K562 (cell line): ENCODE measurements around the gene SHISAL2A. TPM values are rescaled to one million over a fixed set of nuclear protein-coding genes. Genes with fewer than 3 reads are reported as not detected.

Source experiments
- ATAC-seq: fragments of 200-7000 bp; cut with Tn5 transposase; 3 replicates; pipeline ENCODE4 v1.9.1; 2020; ENCODE audit warnings: moderate library complexity
- BruUV-seq: library from RNA; stranded (reverse); fragments of 400-500 nt; replicated peaks from 2 replicates; lab custom pipeline; 2021; lab: Mats Ljungman, UMichigan
- CTCF ChIA-PET: fragments of 300-600 bp; formaldehyde crosslinking; extraction: SDS; loops from one replicate; lab custom pipeline; 2021; ENCODE audit warnings: low intra/inter-chr PET ratio; lab: Yijun Ruan, JAX
- POLR2A ChIA-PET: fragments of 300-600, 350-650 bp; sonication (Branson Sonifier 250); formaldehyde crosslinking; extraction: SDS; loops from one replicate; lab custom pipeline; 2021; ENCODE audit warnings: antibody characterized with exemption, inconsistent platforms; lab: Yijun Ruan, JAX
- DNase-seq, 4 experiments: peaks; one replicate each; pipeline versions ENCODE4 v3.0.0 to v3.0.0-alpha.2; 2011 to 2018; ENCODE audit warnings: low spot score in 3 of 4, mixed read lengths in 3 of 4; ENCODE audit errors: extremely low read depth in 1 of 4
- FAIRE-seq: peaks from 2 replicates; lab custom pipeline; 2011; peaks lifted over from hg19 to GRCh38; lab: Jason Lieb, UNC
- H2AFZ ChIP-seq: 2 replicates; pipeline ENCODE4 v1.6.0; 2011; ENCODE audit warnings: low read depth, low read length, control low read depth, inconsistent platforms
- H3K27ac ChIP-seq: fragments of 200-600 bp; 3 replicates; pipeline ENCODE4 v1.8.0; 2011; ENCODE audit warnings: low read depth, mild to moderate bottlenecking, control low read depth, inconsistent platforms, low read length, moderate library complexity, mixed read lengths; ENCODE audit errors: extremely low read depth
- H3K27me3 ChIP-seq, 2 experiments: fragments of 300-600 bp in 1 of 2; 2 replicates in 1 of 2; 3 replicates in 1 of 2; pipeline versions ENCODE4 v1.6.0 to v1.8.0; 2011; ENCODE audit warnings: inconsistent platforms in 2 of 2, low read length in 2 of 2, mild to moderate bottlenecking in 1 of 2, mixed read lengths in 1 of 2, moderate library complexity in 1 of 2; ENCODE audit not compliant: control insufficient read depth in 2 of 2, insufficient read depth in 2 of 2
- H3K36me3 ChIP-seq: fragments of 300-600 bp; 3 replicates; pipeline ENCODE4 v1.8.0; 2011; ENCODE audit warnings: mild to moderate bottlenecking, low read length, inconsistent platforms; ENCODE audit not compliant: control insufficient read depth, insufficient read depth
- H3K4me1 ChIP-seq, 2 experiments: fragments of 200-600 bp in 1 of 2; replicated peaks in 1 of 2; 2 replicates in 1 of 2; 3 replicates in 1 of 2; pipeline versions ENCODE4 v1.5.1 to v1.8.0; 2011; ENCODE audit warnings: inconsistent platforms in 2 of 2, low read length in 2 of 2, mild to moderate bottlenecking in 1 of 2, mixed read lengths in 1 of 2, moderate library complexity in 1 of 2; ENCODE audit not compliant: control insufficient read depth in 2 of 2, insufficient read depth in 2 of 2
- H3K4me2 ChIP-seq: 2 replicates; pipeline ENCODE4 v1.6.1; 2011; ENCODE audit warnings: low read length, control low read depth, inconsistent platforms, mixed read lengths; ENCODE audit not compliant: insufficient read depth
- H3K4me3 ChIP-seq: fragments of 200-600 bp; sonication (generic), shearing (Covaris generic); 2 replicates; pipeline ENCODE4 v1.5.1; 2016; ENCODE audit warnings: control low read depth, inconsistent platforms
- H3K79me2 ChIP-seq: fragments of 200-600 bp; 3 replicates; pipeline ENCODE4 v1.8.0; 2011; ENCODE audit warnings: low read length, inconsistent platforms; ENCODE audit not compliant: control insufficient read depth, insufficient read depth
- H3K9ac ChIP-seq, 2 experiments: 2 replicates each; pipeline versions ENCODE4 v1.6.0 to v1.6.1; 2011; ENCODE audit warnings: low read depth in 2 of 2, low read length in 2 of 2, control low read depth in 1 of 2, inconsistent platforms in 1 of 2, mild to moderate bottlenecking in 1 of 2, mixed read lengths in 1 of 2; ENCODE audit not compliant: insufficient read depth in 1 of 2
- H3K9me1 ChIP-seq: one replicate; pipeline ENCODE4 v1.6.0; 2011; ENCODE audit warnings: inconsistent platforms, mild to moderate bottlenecking, low read length, moderate library complexity; ENCODE audit not compliant: control insufficient read depth, insufficient read depth
- H3K9me3 ChIP-seq: replicated peaks from 2 replicates; pipeline ENCODE4 v1.5.1; 2011; ENCODE audit warnings: low read depth, low read length, inconsistent platforms; ENCODE audit not compliant: control insufficient read depth, insufficient read depth
- H4K20me1 ChIP-seq: replicated peaks from 2 replicates; pipeline ENCODE4 v1.6.1; 2011; ENCODE audit warnings: low read length, inconsistent platforms, mixed read lengths; ENCODE audit not compliant: control insufficient read depth, insufficient read depth
- C11orf30 ChIP-seq: fragments of 450-650 bp; IDR thresholded peaks from 2 replicates; pipeline ENCODE4 v1.6.1; 2016; ENCODE audit warnings: low read depth, mild to moderate bottlenecking
- DPF2 ChIP-seq: fragments of 450-650 bp; IDR thresholded peaks from 2 replicates; pipeline ENCODE4 v1.6.1; 2016
- EGR1 ChIP-seq: fragments of 450-650 bp; conservative IDR thresholded peaks from 2 replicates; pipeline ENCODE4 v1.6.1; 2017; ENCODE audit warnings: mild to moderate bottlenecking
- FOS ChIP-seq: IDR thresholded peaks from 3 replicates; pipeline ENCODE4 v1.6.1; 2011; ENCODE audit not compliant: insufficient read length; ENCODE audit errors: extremely low read depth
- FOXA3 ChIP-seq, 2 experiments: fragments of 450-650 bp in 1 of 2; sonication (generic) in 1 of 2; formaldehyde crosslinking; IDR thresholded peaks in 1 of 2; conservative IDR thresholded peaks in 1 of 2; 2 replicates each; pipeline versions ENCODE4 v1.4.0 to v1.8.0; 2020 to 2022; ENCODE audit warnings: mild to moderate bottlenecking in 2 of 2, missing genetic modification reagents in 1 of 2
- HDAC6 ChIP-seq: IDR thresholded peaks from 2 replicates; pipeline ENCODE4 v1.6.1; 2012; ENCODE audit warnings: low read depth, mild to moderate bottlenecking, control low read depth, inconsistent platforms, low read length, moderate library complexity
- HLTF ChIP-seq: fragments of 450-650 bp; IDR thresholded peaks from 2 replicates; pipeline ENCODE4 v1.6.1; 2016
- HNRNPLL ChIP-seq: fragments of 200-400 bp; formaldehyde crosslinking; IDR thresholded peaks from 2 replicates; pipeline ENCODE4 v1.6.1; 2017; ENCODE audit warnings: low read length, low read depth, mild to moderate bottlenecking; ENCODE audit not compliant: poor library complexity, severe bottlenecking
- KAT8 ChIP-seq: fragments of 450-650 bp; IDR thresholded peaks from 2 replicates; pipeline ENCODE4 v1.6.1; 2016; ENCODE audit warnings: low read depth, mild to moderate bottlenecking
- KLF6 ChIP-seq: fragments of 250-450 bp; sonication (Bioruptor Pico); IDR thresholded peaks from 2 replicates; pipeline ENCODE4 v1.4.0; 2020; ENCODE audit warnings: mild to moderate bottlenecking, moderate library complexity, borderline replicate concordance
- MAFF ChIP-seq: IDR thresholded peaks from 2 replicates; pipeline ENCODE4 v1.6.1; 2012; ENCODE audit warnings: low read length, improper control_type of control experiment
- MAFG ChIP-seq: fragments of 450-650 bp; conservative IDR thresholded peaks from 2 replicates; pipeline ENCODE4 v1.6.1; 2016; ENCODE audit warnings: missing genetic modification characterization, missing compliant biosample characterization
- MAFK ChIP-seq: IDR thresholded peaks from 2 replicates; pipeline ENCODE4 v1.6.1; 2011; ENCODE audit warnings: low read length, improper control_type of control experiment
- MTA1 ChIP-seq: fragments of 450-650 bp; IDR thresholded peaks from 2 replicates; pipeline ENCODE4 v1.6.1; 2017; ENCODE audit warnings: borderline replicate concordance
- NELFE ChIP-seq: IDR thresholded peaks from 2 replicates; pipeline ENCODE4 v1.6.1; 2011; ENCODE audit warnings: mild to moderate bottlenecking; ENCODE audit not compliant: insufficient read depth, insufficient read length
- POLR2AphosphoS2 ChIP-seq: IDR thresholded peaks from 2 replicates; pipeline ENCODE4 v1.6.1; 2012; ENCODE audit warnings: low read length, improper control_type of control experiment
- POLR2G ChIP-seq: fragments of 200-400 bp; formaldehyde crosslinking; IDR thresholded peaks from 2 replicates; pipeline ENCODE4 v1.6.1; 2017; ENCODE audit warnings: low read depth, mild to moderate bottlenecking, antibody characterized with exemption, low read length, moderate library complexity
- RAD21 ChIP-seq, 2 experiments: fragments of 250-450 bp in 1 of 2; fragments of 450-650 bp in 1 of 2; sonication (Bioruptor Pico) in 1 of 2; formaldehyde crosslinking in 1 of 2; IDR thresholded peaks in 1 of 2; conservative IDR thresholded peaks in 1 of 2; 2 replicates each; pipeline versions ENCODE4 v1.4.0 to v1.8.0; 2020 to 2022; ENCODE audit warnings: mild to moderate bottlenecking in 2 of 2, moderate library complexity in 1 of 2
- TCF7 ChIP-seq: sonication (generic); IDR thresholded peaks from 2 replicates; pipeline ENCODE4 v1.6.1; 2016; ENCODE audit warnings: antibody characterized with exemption, borderline replicate concordance
- TGIF2 ChIP-seq: sonication (generic); formaldehyde crosslinking; IDR thresholded peaks from 2 replicates; pipeline ENCODE4 v1.8.1; 2022; ENCODE audit warnings: mild to moderate bottlenecking, missing genetic modification reagents, moderate library complexity
- YBX1 ChIP-seq: fragments of 450-650 bp; IDR thresholded peaks from 2 replicates; pipeline ENCODE4 v1.7.1; 2016; ENCODE audit warnings: mild to moderate bottlenecking
- ZNF274 ChIP-seq: IDR thresholded peaks from 2 replicates; pipeline ENCODE4 v1.6.1; 2011; ENCODE audit warnings: low read depth, mild to moderate bottlenecking, low read length, moderate library complexity, borderline replicate concordance
- ZNF316 ChIP-seq: fragments of 450-650 bp; IDR thresholded peaks from 2 replicates; pipeline ENCODE4 v1.6.1; 2016
- ZNF75A ChIP-seq: fragments of 450-650 bp; formaldehyde crosslinking; IDR thresholded peaks from 2 replicates; pipeline ENCODE4 v1.4.0; 2020; ENCODE audit warnings: mild to moderate bottlenecking
- ZNF766 ChIP-seq: fragments of 200-800 bp; sonication (Bioruptor generic); conservative IDR thresholded peaks from 2 replicates; pipeline ENCODE4 v1.6.1; 2016; ENCODE audit warnings: missing genetic modification characterization, missing compliant biosample characterization
- WGBS: fragments of 100-300 bp; shearing (Covaris generic); methylation state at CpG from one replicate; pipeline ENCODE4 v1.1.6; 2016; ENCODE audit warnings: low coverage, mixed read lengths; ENCODE audit not compliant: insufficient coverage; ENCODE audit errors: missing lambda C conversion rate; 5-methylcytosine and 5-hydroxymethylcytosine counted together
- in situ Hi-C: fragments of 300-500 bp; cut with MboI; formaldehyde crosslinking; loops from 4 replicates; pipeline ENCODE4 v1.15.0; 2018; ENCODE audit warnings: inconsistent platforms, mixed read lengths
- intact Hi-C: fragments of 100-400 bp; cut with micrococcal nuclease; formaldehyde crosslinking; loops from 2 replicates; pipeline ENCODE4 v1.14.2; 2022
- polyA plus RNA-seq, 8 experiments: library from polyadenylated mRNA; depleted of rRNA in 4 of 8; stranded (reverse) in 5 of 8; unstranded in 3 of 8; fragments of >200 nt; fragmentation: Nextera tagmentation in 2 of 8; fragmentation: Illumina TruSeq in 1 of 8; extraction: Ambion mirVana in 2 of 8; extraction: Trizol in 1 of 8; gene quantifications; 2 replicates each; pipeline versions ENCODE4 v1.2.1 to v1.2.3, GENCODE V29; 2011 to 2014; ENCODE audit warnings: inconsistent platforms in 1 of 8, missing spikeins in 1 of 8
- total RNA-seq, 7 experiments: library from RNA; depleted of rRNA in 6 of 7; stranded (reverse); fragments of >200 nt in 6 of 7; fragmentation: Illumina TruSeq in 2 of 7; extraction: Trizol in 2 of 7; gene quantifications; 2 replicates each; pipeline versions ENCODE4 v1.2.1 to v1.2.3, GENCODE V29; 2011 to 2021; ENCODE audit warnings: low replicate concordance in 1 of 7
- TF ChIP-seq, protein P1 (sequence below): fragments of 450-650 bp; IDR thresholded peaks from 2 replicates; pipeline ENCODE4 v1.6.1; 2016

SHISAL2A gene
- total and polyA plus RNA-seq, 9 of the 15 experiments (the other 6 are each of a cell fraction or from before 2014, with no cell fraction given), result 0.11 TPM; not detected in 8

DNA sequence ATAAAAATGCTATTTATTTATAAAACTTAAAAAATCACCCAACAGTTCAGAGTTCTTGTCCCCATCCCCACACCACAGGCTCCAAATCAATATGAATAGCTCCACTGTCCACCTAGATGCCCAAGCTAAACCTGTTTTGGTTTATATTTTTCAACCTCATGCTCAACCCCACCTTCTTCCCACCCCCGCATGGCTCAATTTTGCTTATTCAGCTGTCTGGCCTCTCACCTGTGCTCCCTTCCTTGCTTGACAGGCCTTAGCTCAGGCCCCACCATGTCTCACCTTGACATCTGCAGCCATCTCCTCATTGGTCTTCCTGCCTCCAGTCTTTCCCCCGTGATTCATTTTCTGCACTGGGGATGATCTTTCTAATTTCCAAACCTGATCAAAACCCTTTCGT is 47.4 kb downstream of the SHISAL2A start:
- BruUV-seq, result no TSS peak
- Histone ChIP-seq H3K4me1 (peaks cover 0 to 7% of the 10 kb centered on the region in 2 experiments; a peak in 3 of 5 replicates), H3K79me2 (no peaks in the 10 kb centered on the region), H3K4me2 (no peak overlapping the region), H4K20me1 (no peaks in the 10 kb centered on the region), H3K36me3 (peaks cover 12% of the 10 kb centered on the region), H2AFZ (no peak overlapping the region), H3K9ac (no peak overlapping the region), H3K4me3 (no peak overlapping the region), H3K27ac (no peak overlapping the region), H3K9me3 (no peaks in the 10 kb centered on the region), H3K9me1 (no peaks in the 10 kb centered on the region), H3K27me3 (no peaks in the 10 kb centered on the region; a peak in 1 of 5 replicates)
- WGBS, result 50% methylated on average over 3 of the region's 3 CpGs
- no peak for DNase-seq
- 0 out of 3 replicates have a peak, but pooled peaks have one; percentile 8 for ATAC-seq
- in situ Hi-C loops, result loop anchor here (10.0 to 25.0 kb wide), 2 partner anchors 276 to 543 kb away; partner anchors contain the start of genes ORC1, PRPF38A and ZFYVE9
- CTCF ChIA-PET, result no interaction called here
- no peak for TF ChIP-seq ZNF274
- TF ChIP-seq, protein P1, sequence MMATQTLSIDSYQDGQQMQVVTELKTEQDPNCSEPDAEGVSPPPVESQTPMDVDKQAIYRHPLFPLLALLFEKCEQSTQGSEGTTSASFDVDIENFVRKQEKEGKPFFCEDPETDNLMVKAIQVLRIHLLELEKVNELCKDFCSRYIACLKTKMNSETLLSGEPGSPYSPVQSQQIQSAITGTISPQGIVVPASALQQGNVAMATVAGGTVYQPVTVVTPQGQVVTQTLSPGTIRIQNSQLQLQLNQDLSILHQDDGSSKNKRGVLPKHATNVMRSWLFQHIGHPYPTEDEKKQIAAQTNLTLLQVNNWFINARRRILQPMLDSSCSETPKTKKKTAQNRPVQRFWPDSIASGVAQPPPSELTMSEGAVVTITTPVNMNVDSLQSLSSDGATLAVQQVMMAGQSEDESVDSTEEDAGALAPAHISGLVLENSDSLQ, result no peak
- TF ChIP-seq ZNF766 (CRISPR knock-in tag), result no peak
- peak; percentile 36; the same call in 1 of the 2 replicates for TF ChIP-seq MAFF
- TF ChIP-seq KAT8, result no peak
- TF ChIP-seq HDAC6, result no peak
- peak; percentile 29; the same call in 1 of the 2 replicates for TF ChIP-seq MAFK
- no peak for TF ChIP-seq POLR2AphosphoS2
- peak; percentile 58 for TF ChIP-seq MAFG (tag)
- TF ChIP-seq YBX1, result no peak
- TF ChIP-seq RAD21 (CRISPR knock-in tag; conservative IDR thresholded peaks at IDR 0.05 in 1 of 2, IDR thresholded peaks at IDR 0.05 in 1 of 2), result no peak
- no peak for TF ChIP-seq TCF7
- TF ChIP-seq NELFE, result no peak
- TF ChIP-seq TGIF2, result no peak
- TF ChIP-seq HLTF, result no peak
- TF ChIP-seq FOXA3 (CRISPR knock-in tag; conservative IDR thresholded peaks at IDR 0.05 in 1 of 2, IDR thresholded peaks at IDR 0.05 in 1 of 2), result no peak
- no peak for TF ChIP-seq ZNF75A (CRISPR knock-in tag)
- TF ChIP-seq C11orf30, result peak; percentile 90
- TF ChIP-seq POLR2G, result no peak
- no peak for TF ChIP-seq FOS
- no peak for TF ChIP-seq HNRNPLL
- no peak for TF ChIP-seq MTA1
- TF ChIP-seq EGR1, result peak; percentile 62
- TF ChIP-seq DPF2, result 0 out of 2 replicates have a peak, but pooled peaks have one; percentile 13
- no peak for TF ChIP-seq KLF6 (CRISPR knock-in tag)
- TF ChIP-seq ZNF316, result peak; percentile 92
- POLR2A ChIA-PET, result interaction anchor here (1.4 kb wide), 1 partner anchor 275 kb away, joined by 5 read pairs; the partner anchor contains the start of genes ORC1 and PRPF38A
- no peak for FAIRE-seq
- intact Hi-C loops, result loop anchor here (5.0 kb wide), 1 partner anchor 278 kb away; the partner anchor contains the start of genes ORC1 and PRPF38A
